GM13976 (cell line): Measurements from ENCODE around the gene DDR2.

Experiments used
- DNase-seq: peaks from one replicate; pipeline ENCODE4 v3.0.0; 2012; ENCODE audit warnings: low spot score
- in situ Hi-C: fragments of 300-500 bp; cut with MboI; formaldehyde crosslinking; loops from one replicate; pipeline ENCODE4 v1.12.0; 2022; ENCODE audit warnings: low sequenced_read_pairs, mixed read lengths, inconsistent platforms; ENCODE audit not compliant: unreplicated experiment
- TF ChIP-seq, protein P1 (sequence below): IDR thresholded peaks from 2 replicates; pipeline ENCODE4 v1.5.1; 2012; ENCODE audit warnings: borderline replicate concordance, mild to moderate bottlenecking; ENCODE audit not compliant: insufficient read depth; ENCODE audit errors: extremely low read depth, missing control alignments, control extremely low read depth

The DDR2 gene

DNA sequence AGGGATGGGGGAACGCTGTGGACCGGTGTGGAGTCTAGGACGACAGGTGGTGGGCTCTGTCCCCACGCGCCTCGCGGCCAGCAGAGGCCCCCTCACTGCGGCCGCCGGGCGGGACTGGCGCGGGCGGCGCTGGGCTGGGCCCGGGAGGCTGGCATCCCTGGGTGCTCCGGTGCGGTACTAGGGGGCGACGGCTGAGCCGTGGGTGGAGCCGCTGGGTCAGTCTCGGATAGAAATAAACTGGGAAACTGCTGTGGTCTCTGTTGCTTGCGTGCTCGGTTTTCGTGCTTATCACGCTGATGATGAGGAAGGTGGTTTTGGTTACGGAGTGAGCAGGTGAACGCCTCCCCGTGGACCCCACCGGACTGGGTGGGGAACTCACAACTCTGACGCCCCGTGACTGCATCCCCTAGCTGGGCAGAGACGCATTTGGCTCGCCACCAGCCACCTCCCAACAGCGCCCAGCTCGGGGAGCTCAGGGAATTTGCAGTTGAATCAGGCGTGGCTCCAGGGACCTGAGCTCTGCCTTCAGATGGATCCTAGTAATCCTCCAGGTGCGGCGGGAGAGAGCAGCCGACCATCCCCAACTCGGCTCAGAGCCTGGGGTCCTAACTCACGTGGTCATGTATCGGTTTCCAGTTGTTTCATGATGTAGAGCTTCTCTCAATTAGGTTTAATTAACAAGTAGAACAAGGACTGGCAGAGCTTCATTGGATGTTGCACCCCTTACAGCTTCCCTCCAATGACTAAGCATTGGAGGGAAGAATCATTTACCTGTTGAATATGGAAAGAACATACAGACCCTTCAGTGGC lies 190.3 kb downstream of the DDR2 start:
- in situ Hi-C loops: no loop called here
- TF ChIP-seq, protein P1, sequence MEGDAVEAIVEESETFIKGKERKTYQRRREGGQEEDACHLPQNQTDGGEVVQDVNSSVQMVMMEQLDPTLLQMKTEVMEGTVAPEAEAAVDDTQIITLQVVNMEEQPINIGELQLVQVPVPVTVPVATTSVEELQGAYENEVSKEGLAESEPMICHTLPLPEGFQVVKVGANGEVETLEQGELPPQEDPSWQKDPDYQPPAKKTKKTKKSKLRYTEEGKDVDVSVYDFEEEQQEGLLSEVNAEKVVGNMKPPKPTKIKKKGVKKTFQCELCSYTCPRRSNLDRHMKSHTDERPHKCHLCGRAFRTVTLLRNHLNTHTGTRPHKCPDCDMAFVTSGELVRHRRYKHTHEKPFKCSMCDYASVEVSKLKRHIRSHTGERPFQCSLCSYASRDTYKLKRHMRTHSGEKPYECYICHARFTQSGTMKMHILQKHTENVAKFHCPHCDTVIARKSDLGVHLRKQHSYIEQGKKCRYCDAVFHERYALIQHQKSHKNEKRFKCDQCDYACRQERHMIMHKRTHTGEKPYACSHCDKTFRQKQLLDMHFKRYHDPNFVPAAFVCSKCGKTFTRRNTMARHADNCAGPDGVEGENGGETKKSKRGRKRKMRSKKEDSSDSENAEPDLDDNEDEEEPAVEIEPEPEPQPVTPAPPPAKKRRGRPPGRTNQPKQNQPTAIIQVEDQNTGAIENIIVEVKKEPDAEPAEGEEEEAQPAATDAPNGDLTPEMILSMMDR: no peak
- DNase-seq: peak; percentile 32

DNA sequence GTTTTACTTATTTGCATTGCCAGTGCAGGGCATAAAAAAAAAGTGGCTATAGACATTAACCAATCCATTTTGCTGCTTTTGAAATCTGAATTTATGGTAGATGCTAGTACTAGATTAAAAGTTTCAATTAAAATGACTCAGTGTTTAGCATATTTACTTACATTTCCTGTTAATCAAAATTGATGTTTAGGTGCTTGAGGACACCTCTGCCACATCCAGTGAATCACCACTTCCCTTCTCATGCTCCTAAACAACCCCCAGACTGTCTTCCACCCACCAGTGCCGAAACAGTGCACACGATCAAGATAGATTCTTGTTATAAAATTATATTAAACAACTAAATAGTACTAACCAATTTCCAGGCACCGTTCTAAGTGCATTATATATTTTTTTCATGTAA lies 191.0 kb downstream of the DDR2 start:
- TF ChIP-seq, protein P1: no peak
- in situ Hi-C loops: no loop called here
- DNase-seq: no peak

DNA sequence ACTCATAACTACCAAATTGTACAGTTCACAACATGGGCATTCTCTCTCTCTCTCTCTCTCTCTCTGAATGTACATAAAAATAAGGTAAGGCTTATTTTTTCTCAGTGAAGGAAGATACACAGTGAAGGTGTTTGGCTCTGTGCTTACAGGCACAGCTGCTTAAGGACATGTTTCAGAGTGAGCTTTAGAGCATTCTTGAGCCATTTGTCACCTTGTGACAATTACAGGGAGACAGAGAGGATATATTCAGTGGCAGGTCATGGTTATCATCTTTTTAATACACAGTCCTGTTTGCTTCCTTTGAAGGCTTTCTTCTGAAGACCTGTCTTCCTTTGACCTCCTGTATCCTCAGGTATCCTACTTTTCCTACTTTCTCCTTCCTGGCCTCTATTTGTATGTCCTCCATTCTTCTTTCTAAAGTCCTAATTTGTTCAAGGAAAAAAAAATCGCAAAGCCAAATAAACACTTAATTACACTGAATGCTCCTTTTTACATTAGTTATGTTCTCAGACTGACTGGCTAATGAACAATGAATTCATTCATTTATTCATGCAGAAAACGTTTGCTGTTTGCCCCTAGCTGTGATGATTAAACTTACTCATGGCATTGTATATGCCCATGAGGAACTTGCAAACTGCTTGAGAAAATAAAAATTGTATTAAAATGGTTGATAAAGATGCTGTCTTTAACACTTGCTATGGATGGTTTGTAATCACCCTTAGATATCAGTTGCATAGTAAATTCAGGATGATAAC lies 191.7 kb downstream of the DDR2 start:
- in situ Hi-C loops: no loop called here
- TF ChIP-seq, protein P1: no peak
- no peak for DNase-seq

DNA sequence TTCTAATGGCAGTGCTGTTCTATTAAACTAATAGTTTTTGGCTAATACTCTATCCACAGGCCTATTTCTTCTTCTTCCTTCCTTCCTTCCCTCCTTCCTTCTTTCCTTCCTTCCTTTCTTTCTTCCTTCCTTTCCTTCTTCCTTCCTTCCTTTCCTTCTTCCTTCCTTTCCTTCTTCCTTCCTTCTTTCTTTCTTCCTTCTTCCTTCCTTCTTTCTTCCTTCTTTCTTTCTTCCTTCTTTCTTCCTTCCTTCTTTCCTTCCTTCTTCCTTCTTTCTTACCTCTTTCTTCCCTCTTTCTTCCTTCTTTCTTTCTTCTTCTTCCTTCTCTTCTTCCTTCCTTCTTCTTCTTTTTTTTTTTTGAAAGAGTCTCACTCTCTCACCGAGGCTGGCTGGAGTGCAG lies 197.0 kb downstream of the DDR2 start:
- TF ChIP-seq, protein P1: no peak
- in situ Hi-C loops: no loop called here
- DNase-seq: no peak

DNA sequence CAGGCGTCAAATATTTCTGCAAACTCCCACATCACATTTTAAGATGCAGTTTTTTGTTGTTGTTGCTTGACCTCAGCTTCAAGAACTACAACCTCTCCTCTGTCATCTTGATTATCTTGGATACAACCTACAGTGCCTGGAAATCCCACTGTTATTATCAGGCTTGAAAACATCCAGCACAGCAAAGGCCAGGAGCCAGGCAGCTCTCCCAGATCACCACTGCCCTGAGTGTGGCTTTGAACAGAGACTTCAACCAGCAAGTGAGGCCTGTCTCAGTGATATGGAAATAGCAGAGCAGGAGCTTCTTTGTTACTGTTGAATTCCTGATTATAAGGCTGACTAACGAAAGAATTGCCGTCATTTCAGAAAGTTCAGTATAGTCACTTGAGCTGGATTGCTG lies 200.2 kb downstream of the DDR2 start:
- in situ Hi-C loops: no loop called here
- TF ChIP-seq, protein P1: no peak
- no peak for DNase-seq

DNA sequence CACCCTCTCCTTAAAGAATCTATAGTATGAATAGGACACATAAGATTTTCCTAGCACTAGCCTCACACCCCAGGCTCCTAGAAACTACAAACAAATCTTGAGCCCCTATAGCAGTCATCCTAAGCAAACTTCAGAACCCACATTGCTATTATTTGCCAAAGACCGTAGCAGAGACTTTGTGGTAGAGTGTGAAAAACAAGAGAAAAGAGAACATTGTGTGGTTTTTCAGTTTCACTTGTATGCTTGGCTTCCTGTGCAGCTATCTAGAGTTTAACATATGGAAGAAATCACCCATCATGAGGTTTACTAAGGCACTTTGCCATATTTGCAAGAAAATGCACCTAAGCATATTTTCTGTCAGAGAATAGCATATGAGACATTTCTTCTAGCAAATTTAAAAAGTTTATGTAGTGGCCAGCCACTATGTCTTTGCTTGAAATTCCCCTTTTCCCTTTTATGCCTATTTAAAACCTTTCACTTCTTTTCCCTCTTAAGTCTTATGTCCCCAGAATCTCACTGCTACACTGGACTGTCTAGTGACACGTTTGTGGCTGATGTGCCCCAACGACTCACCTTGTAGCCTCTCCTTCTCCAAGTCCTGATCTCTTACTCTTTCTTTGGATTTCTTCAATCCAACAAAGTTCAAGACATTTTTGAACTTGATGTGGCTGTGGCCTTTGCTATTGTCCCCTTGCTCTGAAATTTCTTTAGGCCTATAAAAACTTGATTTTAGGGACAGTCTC lies 203.1 kb downstream of the DDR2 start:
- in situ Hi-C loops: no loop called here
- TF ChIP-seq, protein P1: no peak

More for the DNA sequence above, 203.1 kb downstream of the DDR2 start:
- peak; percentile 54 for DNase-seq
